DOHH2 (cell line): ENCODE results near the gene PRKCE.

Experiments used
- EZH2phosphoT487 ChIP-seq: fragments of 200-600 bp; sonication (generic); IDR thresholded peaks from 2 replicates; pipeline ENCODE4 v1.6.1; 2017; ENCODE audit warnings: borderline replicate concordance, mild to moderate bottlenecking, antibody characterized with exemption, low read length, moderate library complexity, mixed read lengths
- TF ChIP-seq, protein P1 (sequence below): fragments of 200-600 bp; sonication (generic); IDR thresholded peaks from one replicate; pipeline ENCODE4 v1.5.1; 2014; ENCODE audit warnings: antibody characterized with exemption, mild to moderate bottlenecking, low read depth, low read length; ENCODE audit not compliant: poor library complexity, severe bottlenecking

DNA sequence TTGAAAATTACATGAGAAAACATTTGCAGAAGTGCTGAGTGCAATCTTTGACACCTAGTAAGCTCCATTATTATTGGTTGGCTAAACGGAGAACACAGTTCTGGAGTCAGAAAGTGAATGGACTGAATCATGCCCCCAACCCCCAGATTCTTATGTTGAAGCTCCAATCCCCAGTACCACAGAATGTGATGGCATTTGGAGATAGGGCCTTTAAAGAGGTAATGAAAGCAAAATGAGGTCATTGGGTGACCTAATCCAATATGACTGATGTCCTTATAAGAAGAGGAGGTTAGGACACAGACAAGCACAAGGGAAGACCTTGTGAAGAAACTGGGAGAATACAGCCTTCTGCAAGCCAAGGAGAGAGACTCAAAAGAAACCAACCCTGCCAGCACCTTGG lies 444.8 kb downstream of the PRKCE start:
- TF ChIP-seq, protein P1, sequence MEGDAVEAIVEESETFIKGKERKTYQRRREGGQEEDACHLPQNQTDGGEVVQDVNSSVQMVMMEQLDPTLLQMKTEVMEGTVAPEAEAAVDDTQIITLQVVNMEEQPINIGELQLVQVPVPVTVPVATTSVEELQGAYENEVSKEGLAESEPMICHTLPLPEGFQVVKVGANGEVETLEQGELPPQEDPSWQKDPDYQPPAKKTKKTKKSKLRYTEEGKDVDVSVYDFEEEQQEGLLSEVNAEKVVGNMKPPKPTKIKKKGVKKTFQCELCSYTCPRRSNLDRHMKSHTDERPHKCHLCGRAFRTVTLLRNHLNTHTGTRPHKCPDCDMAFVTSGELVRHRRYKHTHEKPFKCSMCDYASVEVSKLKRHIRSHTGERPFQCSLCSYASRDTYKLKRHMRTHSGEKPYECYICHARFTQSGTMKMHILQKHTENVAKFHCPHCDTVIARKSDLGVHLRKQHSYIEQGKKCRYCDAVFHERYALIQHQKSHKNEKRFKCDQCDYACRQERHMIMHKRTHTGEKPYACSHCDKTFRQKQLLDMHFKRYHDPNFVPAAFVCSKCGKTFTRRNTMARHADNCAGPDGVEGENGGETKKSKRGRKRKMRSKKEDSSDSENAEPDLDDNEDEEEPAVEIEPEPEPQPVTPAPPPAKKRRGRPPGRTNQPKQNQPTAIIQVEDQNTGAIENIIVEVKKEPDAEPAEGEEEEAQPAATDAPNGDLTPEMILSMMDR: no peak
- TF ChIP-seq EZH2phosphoT487: no peak
